ENCODE data around the gene TLE2.

- TF ChIP-seq POLR2A (IDR thresholded peaks at IDR 0.05) (no peak), CTCF (IDR thresholded peaks at IDR 0.05) (peak; percentile 36 to 99 (median 92))
These were observed 66.9 kb downstream of the TLE2 start for GRCh38 chr19:2962018-2962670.
